Uterus (tissue), 4 donors: ENCODE results near the gene CDON. TPM values are rescaled to one million over a fixed set of nuclear protein-coding genes. Genes with fewer than 3 reads are reported as not detected.

Source experiments
- DNase-seq, 2 donors: peaks; one replicate each; pipeline ENCODE4 v3.0.0-alpha.2; 2019 to 2020
- H3K27ac ChIP-seq, 2 donors: fragments of 200-600 bp; sonication (generic); 1 replicate in 1 of 2; 2 replicates in 1 of 2; pipeline ENCODE4 v1.5.1; 2016 to 2018
- H3K27me3 ChIP-seq, 2 donors: fragments of 200-600 bp; sonication (generic); one replicate each; pipeline ENCODE4 v1.5.1; 2018 to 2019; ENCODE audit warnings: control low read depth in 1 of 2
- H3K36me3 ChIP-seq, 2 donors: fragments of 200-600 bp; sonication (generic); one replicate each; pipeline ENCODE4 v1.5.1; 2019; ENCODE audit warnings: control low read depth in 1 of 2
- H3K4me1 ChIP-seq, 2 donors: fragments of 200-600 bp; sonication (generic); one replicate each; pipeline ENCODE4 v1.5.1; 2018 to 2019; ENCODE audit warnings: control low read depth in 1 of 2
- H3K4me3 ChIP-seq, 2 donors: fragments of 200-600 bp; sonication (generic); 1 replicate in 1 of 2; 2 replicates in 1 of 2; pipeline ENCODE4 v1.5.1; 2018 to 2019; ENCODE audit warnings: mild to moderate bottlenecking in 1 of 2
- H3K9me3 ChIP-seq, 2 donors: fragments of 200-600 bp; sonication (generic); one replicate each; pipeline ENCODE4 v1.5.1; 2019; ENCODE audit warnings: control low read depth in 1 of 2
- CTCF ChIP-seq, 4 experiments: fragments of 200-600 bp in 2 of 4; fragments of 450-650 bp in 2 of 4; sonication (generic) in 2 of 4; IDR thresholded peaks; one replicate each; pipeline ENCODE4 v1.5.1; 2016 to 2019; ENCODE audit warnings: antibody characterized with exemption in 4 of 4, mild to moderate bottlenecking in 2 of 4, moderate library complexity in 1 of 4
- POLR2A ChIP-seq, 2 donors: fragments of 450-650 bp; IDR thresholded peaks; one replicate each; pipeline ENCODE4 v1.6.1; 2016; ENCODE audit warnings: antibody characterized with exemption in 2 of 2, mild to moderate bottlenecking in 1 of 2, moderate library complexity in 1 of 2
- intact Hi-C: fragments of 100-400 bp; cut with DNase I; formaldehyde crosslinking; loops from one replicate; pipeline ENCODE4 v1.15.1; 2023; ENCODE audit warnings: low total_unique reads
- total RNA-seq, 4 donors: library from RNA; depleted of rRNA in 3 of 4; stranded (reverse); fragments of >200 nt in 3 of 4; gene quantifications; one replicate each; pipeline versions ENCODE4 v1.1.0 to v1.2.4, GENCODE V29; 2014 to 2023
- donor health status: DM: yes; HTN: yes; CAD: no.

Gene CDON
- total RNA-seq, 4 donors from 2014 or later, result 38.5 to 261 (median 213) TPM

- no peaks in the 10 kb centered on the region for H3K4me1 ChIP-seq
- TF ChIP-seq CTCF (IDR thresholded peaks at IDR 0.05) (no peak), POLR2A (IDR thresholded peaks at IDR 0.05) (no peak)
- no peaks in the 10 kb centered on the region for H3K36me3 ChIP-seq
- intact Hi-C loops, result no loop called here
- H3K9me3 ChIP-seq, result no peaks in the 10 kb centered on the region
- no peak for DNase-seq
- no peak overlapping the region for H3K27ac ChIP-seq
- H3K4me3 ChIP-seq, result no peak overlapping the region
- no peaks in the 10 kb centered on the region for H3K27me3 ChIP-seq
Observed at GRCh38 chr11:126083829-126084607, 21.4 kb upstream of the CDON start.

- TF ChIP-seq CTCF (IDR thresholded peaks at IDR 0.05), result no peak
- TF ChIP-seq POLR2A (IDR thresholded peaks at IDR 0.05), result no peak
- Histone ChIP-seq H3K4me3 (no peak overlapping the region), H3K4me1 (no peaks in the 10 kb centered on the region), H3K27ac (no peak overlapping the region), H3K27me3 (no peaks in the 10 kb centered on the region), H3K36me3 (no peaks in the 10 kb centered on the region), H3K9me3 (no peaks in the 10 kb centered on the region)
- DNase-seq, result no peak
- intact Hi-C loops, result no loop called here
Observed at GRCh38 chr11:126082251-126083109, 19.8 kb upstream of the CDON start.

- Histone ChIP-seq H3K27me3 (no peaks in the 10 kb centered on the region), H3K36me3 (no peaks in the 10 kb centered on the region), H3K9me3 (no peaks in the 10 kb centered on the region), H3K27ac (no peak overlapping the region), H3K4me3 (no peak overlapping the region), H3K4me1 (no peaks in the 10 kb centered on the region)
- intact Hi-C loops, result no loop called here
- TF ChIP-seq CTCF (IDR thresholded peaks at IDR 0.05) (no peak), POLR2A (IDR thresholded peaks at IDR 0.05) (no peak)
- no peak for DNase-seq
Observed at GRCh38 chr11:126081915-126082250, 19.2 kb upstream of the CDON start.

GRCh38 chr11:126080161-126080941, 17.7 kb upstream of the CDON start:
- H3K4me3 ChIP-seq, result no peak overlapping the region
- no peaks in the 10 kb centered on the region for H3K36me3 ChIP-seq
- intact Hi-C loops, result no loop called here
- peak overlapping the region; percentile 67 to 72 for H3K27ac ChIP-seq
- TF ChIP-seq CTCF (IDR thresholded peaks at IDR 0.05) (no peak), POLR2A (IDR thresholded peaks at IDR 0.05) (no peak)
- H3K27me3 ChIP-seq, result no peaks in the 10 kb centered on the region
- no peaks in the 10 kb centered on the region for H3K9me3 ChIP-seq
- DNase-seq, result peak in 1 of 2 donors; percentile 59
- H3K4me1 ChIP-seq, result no peaks in the 10 kb centered on the region
